Ishikawa (cell line): Measurements from ENCODE around the gene RAB11B.

Experiments used
- EP300 ChIP-seq: IDR thresholded peaks from 2 replicates; pipeline ENCODE4 v1.6.1; 2012; ENCODE audit warnings: borderline replicate concordance
- REST ChIP-seq: IDR thresholded peaks from 2 replicates; pipeline ENCODE4 v1.6.1; 2012; ENCODE audit warnings: low read depth, mild to moderate bottlenecking
- YY1 ChIP-seq: IDR thresholded peaks from 2 replicates; pipeline ENCODE4 v1.6.1; 2012; ENCODE audit warnings: low read depth

GRCh38 chr19:8451377-8451776, 61.2 kb downstream of the RAB11B start:
- TF ChIP-seq EP300 (no peak), YY1 (no peak), REST (no peak)
